ENCODE data around the gene RAD51B.

RAD51B gene

DNA sequence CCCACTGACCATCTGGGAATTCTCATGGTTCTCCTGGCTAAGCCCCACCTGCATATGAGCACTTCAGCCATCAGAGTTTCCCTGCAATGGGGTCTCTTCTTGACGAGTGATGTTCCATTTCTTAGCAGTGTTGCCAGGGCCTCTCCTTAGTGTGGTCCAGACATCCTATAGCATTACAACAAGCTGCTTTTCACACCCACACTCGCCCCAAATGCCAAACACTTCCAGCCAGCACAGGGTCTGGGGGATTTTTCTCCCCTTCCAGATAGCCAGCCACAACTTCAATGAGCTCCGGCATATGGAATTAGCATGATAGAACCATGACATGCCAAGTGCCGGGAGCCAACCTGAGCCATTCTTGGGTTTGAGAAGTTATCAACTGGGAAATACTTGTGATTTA, 705.9 kb downstream of the RAD51B start:
- no peak for DNase-seq

DNA sequence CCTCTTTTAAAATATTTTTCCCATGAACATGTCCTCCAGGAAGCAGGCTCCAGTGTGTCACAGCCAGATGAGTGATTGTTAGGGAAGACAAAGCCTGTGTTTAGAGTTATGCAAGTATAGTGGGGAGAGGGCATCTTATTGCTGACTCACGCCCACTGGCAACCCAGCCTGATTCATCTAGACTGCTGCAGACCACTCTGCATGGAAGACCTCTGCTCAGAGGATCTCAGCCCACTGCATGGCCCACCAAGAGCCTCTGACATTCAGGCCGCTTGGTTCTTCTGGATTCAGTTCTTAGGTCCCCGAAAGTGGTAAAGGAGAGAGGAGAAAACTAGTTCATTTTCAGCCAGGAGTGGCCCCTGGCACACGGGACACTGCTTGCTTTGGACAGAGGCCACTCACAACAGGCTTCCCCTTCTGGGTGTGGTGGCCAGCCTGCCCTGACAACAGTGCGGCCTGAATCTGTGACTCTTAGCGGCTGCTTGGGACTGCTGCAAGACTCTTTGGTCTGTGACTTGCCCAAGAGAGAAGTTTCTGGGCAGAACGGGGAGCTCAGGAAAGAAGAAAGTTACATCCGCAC, 707.0 kb downstream of the RAD51B start:
- no peak for DNase-seq

DNA sequence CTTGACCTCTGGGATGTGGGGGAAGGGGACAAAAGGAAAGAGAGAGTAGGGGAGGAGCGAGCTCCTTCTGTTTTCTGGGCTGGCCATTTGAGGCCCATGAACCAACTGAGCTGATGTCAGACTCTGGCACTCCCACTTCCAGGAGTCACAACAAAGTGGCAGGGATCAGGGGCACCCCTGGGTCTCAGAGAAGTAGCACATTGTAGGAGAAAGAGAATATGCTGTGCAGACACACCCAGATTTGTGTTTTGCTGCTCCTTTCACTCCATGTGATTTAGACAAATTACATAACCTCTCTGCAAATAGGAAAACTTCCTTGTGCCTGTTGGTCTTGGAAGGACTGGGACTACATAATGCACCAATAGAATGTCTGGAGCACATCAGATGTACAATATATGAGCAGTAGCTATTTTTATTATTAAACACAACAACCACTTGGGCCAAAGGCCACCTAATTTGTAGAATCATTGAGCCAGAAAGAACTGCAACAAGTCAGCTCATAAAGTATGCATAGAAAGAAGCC, 707.8 kb downstream of the RAD51B start:
- no peak for DNase-seq

DNA sequence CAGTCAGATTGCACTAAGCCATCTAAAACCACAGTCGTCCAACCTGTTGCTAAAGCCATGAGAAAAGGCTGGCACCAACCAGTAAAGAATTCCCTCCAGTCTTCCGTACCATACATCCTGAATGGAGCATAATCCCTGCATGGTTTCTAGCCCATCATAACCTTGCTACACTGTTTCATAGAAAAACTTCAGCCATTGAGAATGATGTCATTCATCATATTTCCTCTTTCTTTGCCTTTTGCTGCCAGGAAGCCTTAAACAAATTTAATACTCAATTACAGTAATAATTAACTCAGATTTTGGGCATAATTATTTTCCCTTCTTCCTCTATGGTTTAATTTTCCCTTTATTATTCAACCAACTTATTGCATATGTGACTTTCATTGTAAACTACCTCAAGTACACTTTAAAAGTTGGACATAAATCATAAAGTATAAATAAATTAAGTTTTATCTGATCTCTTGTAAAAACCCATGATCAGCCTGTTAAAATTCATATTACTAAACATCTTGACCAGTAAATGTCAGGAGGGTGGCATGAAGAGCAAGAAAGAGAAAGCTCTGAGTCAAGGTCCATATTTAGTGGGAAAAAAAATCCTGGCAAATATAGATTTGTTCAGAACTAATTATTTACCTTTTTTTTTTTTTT, 708.6 kb downstream of the RAD51B start:
- no peak for DNase-seq

DNA sequence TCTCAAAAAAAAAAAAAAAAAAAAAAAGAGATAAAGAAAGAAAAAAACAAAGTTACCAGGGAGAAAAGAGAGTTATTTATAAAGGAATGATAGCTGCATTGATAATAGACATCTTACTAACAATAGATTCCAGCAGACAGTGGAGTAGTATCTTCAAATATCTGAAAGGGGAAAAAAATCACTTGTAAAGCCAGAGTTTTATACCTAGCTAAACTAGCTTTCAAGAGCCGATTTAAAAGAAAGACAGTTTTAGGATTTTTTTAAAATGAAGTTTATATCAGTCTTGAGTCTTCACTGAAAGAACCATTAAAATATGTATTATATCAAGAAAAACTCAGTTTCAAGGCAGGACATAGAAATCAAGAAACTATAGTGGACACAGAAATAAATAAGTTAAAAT, 710.9 kb downstream of the RAD51B start:
- no peak for DNase-seq

DNA sequence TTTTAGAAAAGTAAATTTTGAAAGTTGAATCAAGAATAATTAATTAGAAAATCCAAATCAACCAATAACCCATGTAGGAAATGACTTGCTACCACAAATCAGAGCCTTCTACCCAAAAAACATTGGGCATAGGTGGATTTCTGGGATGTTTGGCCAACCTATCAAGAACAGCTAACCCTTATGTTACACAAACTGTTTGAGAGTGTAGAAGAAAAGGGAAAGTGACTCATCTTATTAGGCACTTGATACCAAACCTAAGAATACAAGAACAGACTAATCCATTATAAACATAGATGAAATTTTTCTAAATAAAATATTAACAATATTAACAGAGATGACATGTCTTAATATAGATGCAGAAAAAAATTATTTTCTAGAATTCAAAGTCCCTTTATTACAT, 712.9 kb downstream of the RAD51B start:
- no peak for DNase-seq

DNA sequence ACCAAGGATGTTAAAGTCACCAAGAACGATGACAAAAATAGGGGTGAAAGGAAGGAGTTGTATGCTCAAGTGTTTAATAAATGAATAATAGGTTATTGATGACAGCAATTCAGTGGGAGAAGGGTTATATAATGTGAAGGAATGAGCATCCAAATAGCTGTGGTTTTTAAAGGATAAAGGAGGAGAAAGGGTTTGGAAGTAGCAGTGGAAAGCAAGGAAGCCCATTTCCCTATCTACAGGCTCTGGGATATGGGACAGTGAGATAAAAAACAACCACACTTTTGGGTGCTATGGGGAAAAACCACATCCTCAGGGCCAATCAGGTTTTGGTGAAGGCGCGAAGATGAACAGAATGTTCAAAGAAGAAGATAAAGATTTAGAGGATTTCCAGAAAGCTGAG, 714.7 kb downstream of the RAD51B start:
- DNase-seq = no peak

DNA sequence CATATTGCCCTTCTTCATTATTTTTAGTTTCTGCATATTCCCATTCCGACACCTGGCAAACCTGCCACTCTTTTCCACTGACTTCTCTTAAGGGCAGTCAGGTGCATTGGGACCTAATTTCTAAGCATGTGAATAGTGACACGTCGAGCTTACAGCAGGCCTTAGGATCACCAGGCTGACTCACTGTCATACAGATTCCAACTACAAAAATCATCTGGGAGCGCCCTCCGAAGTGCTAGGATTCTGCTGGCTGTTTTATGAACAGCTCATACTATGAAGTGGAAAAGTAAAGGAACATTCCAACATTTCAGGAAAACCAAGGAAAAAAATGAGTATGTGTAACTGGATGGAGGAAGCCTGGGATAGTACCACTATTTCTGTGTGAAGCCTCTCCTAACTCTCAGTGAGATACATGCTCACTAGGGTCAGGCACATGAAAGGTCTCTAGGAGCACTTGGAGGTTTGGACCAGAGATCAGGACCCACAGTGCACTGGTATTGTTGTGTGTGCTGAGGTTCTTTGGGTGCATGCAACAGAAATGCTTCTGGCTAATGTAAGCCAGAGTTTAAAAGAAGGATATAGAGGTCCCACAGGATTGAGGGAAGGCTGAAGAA, 715.9 kb downstream of the RAD51B start:
- no peak for DNase-seq

DNA sequence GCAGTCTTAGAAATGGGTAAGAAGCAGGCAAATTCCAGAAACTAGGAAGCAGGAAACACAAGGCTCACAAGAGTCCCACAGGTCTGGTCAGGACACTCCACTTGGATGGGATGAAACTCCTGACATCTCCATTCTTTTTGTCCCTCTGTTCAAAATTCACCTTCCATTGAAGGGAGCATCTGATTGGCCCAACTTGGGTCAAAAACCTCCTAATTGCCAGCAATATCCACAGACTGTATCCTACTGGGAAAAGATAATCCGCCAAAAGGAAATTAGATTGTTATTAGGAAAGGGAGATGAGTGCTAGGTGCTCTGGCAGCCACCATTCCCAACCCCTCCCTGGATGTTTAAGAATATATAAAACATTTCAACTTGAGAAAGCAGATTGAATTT, 716.4 kb downstream of the RAD51B start:
- DNase-seq = no peak

DNA sequence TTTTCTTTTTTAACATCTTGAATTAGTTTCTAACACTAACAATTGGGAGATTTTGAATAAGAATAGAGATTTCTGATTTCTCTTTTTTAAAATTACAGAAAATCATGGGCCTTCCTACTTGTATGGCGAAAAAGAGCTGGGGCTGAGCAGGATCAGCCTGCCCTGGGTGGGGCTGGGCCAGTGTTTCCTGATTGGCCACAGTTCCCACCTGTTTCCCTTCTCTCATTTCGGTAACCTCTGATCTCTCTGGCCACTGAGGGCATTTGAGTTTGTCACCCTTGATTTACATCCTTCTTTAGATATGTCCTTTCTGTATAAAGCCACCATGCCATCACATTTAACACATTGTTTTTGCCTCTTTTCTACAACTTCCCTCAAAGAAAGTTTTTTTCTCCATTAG, 719.1 kb downstream of the RAD51B start:
- DNase-seq = no peak

DNA sequence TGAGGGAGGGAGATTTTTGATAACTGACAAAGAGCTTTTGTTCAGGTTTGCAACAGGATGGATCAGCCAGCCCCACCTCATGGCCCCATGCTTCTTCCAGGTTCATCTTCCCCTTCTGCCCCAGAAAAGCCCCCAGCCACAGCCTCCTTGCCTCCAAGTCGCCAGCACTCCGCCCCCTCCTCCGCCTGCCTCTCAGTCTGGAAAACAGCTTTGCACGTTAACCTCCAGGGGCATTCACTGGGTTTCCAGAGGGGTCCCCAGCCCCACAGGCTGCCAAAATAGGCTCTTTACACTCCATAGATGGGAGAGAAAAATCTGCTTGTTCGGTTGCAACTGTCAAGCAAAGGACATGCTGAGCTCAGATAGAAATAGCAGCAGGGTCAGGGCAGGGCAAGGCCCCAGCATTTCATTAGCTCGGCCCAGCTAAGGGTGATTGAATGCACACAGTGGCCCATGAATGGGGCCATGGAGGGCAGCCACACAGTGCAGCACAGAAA, 719.7 kb downstream of the RAD51B start:
- DNase-seq = no peak

DNA sequence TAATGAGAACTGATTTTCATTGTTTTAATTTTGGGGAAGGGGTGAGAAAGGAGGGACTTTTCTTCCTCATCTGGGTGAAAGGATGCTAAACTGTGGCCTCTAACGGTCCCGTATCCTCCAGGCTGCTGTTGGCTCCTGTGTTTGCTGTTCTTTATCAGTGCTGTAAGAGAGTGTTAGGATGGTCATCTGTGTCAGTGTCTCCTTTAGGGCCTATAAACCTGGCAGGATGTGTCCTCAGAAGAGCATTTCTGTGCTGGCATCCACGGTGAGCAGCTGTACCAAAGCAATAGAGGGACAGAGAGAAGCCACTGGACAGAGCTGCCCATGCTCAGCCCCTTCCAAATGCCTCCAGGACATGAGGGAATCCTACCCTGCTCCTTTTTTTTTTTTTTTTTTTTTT, 720.2 kb downstream of the RAD51B start:
- no peak for DNase-seq

DNA sequence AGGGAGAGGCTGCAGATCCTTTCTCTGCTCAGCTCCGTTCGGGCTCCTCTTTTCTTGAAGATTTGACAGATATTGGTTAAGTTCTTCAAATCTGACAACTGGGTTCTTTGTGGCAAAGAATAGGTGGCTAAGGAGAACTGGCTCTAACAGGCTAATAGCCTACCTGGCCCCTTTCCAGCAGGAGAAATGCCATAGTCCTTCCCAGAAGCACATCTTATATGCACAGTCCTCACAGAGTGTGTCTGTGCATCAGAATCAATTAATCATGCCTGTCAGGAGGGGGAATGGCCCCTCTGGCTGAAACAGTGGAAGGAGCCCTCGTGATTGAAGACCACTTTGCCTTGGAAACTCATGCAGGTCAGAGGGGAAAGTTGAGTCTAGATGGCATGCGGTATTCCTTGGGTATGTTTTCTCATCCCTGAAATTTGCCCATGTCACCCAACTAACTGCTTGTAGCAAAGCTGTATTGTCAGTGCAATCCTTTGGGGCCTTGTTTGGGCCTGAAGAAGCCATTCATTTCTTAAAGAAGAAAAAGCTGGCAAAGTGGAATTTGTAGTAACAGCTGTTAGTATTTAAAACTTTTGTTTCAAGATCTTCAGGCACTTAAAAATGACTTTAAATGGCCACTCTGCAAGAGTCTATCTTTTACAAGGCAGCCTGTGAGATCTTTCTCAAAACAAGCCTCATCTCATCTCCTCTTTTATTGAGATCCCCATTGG, 721.8 kb downstream of the RAD51B start:
- DNase-seq = no peak

DNA sequence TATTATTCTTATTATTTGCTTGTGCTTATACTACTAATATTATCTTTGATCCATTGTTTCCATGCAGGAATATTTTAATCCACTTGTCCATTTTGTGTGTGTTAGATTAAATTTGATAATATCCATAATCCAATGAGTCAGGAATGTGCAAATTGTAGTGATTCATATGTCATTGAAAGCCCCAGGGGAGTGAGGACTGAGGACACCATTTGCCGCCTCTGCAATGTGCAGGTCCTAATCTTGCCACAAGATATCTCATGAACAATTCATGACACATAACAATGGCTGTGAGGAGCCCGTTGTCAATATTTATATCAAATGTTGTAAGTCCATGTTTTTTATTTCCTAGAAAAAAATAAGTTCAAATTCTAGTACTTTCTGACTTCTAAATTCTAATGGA, 722.8 kb downstream of the RAD51B start:
- DNase-seq = no peak

DNA sequence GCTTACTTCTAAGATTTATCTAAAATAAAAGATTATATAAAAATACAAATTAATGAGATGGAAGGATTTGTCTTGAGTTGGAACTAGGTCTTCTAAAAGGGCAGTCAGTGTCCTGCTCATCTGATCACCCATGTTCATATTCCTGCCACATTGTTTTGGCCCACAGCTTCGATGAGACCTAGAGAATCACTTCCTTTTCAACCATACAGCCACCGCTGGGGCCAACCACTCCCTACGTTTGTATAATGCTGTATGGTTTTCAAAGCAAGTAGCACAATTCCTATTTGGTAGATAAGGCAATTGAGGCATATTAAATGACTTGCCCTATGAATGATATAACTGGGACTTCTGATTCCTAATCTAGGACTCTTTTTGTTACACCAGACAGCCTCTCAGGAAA, 723.9 kb downstream of the RAD51B start:
- no peak for DNase-seq

DNA sequence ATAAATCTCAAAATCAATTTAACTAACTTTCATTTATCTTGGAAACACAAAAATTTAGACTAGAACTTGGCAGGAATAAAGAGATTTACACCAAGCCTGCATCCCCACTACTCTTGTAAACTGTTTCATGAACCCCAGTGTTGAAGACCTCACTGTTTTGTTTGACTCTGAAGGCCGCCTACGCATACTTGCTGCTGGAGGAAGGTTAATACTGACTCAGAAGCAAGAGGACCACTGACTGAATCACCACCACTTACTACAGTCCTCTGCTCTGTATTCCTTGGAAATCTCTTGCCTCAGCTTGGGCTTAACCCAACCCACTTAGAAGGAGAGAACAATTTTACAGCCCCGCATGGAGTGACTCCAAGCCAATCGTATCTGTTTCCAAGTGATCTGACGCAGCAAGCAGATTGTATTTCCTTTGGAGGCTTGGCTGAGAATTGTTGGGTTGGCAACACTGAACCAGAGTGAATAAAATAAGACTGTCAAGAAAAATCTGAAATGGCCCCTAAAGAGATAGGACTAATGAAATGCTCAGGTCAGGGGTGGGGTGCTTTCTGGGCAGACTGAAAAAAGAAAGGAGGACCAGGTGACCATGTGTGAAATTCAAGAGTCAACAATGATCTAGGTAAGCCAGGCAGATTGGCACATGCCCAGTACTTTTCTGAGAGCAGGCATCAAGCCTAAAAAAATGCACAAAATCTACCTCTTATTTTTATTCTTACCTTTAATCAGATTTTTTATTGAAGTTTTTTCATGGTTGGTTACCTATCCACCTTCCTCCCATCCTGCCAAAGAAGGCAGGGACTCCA, 724.7 kb downstream of the RAD51B start:
- DNase-seq = no peak

DNA sequence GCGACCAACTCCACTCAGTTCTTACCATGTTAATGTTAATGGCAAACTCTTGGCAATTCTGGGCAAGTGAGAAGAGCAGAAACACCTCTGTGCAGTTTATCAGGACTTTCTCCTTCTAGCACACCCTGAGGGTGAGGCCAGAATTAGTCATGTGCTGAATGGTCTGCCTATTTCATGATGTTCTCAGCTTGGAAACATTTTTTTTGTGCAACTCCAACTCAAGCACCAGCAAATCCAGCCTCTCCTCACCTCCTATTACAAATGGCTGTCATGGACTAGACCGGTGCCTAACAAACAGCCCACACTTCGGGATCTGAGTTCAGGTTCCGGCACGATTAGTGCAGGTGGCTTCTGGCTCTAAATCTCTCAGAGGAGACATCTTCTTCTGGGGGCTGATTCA, 727.3 kb downstream of the RAD51B start:
- DNase-seq = no peak

DNA sequence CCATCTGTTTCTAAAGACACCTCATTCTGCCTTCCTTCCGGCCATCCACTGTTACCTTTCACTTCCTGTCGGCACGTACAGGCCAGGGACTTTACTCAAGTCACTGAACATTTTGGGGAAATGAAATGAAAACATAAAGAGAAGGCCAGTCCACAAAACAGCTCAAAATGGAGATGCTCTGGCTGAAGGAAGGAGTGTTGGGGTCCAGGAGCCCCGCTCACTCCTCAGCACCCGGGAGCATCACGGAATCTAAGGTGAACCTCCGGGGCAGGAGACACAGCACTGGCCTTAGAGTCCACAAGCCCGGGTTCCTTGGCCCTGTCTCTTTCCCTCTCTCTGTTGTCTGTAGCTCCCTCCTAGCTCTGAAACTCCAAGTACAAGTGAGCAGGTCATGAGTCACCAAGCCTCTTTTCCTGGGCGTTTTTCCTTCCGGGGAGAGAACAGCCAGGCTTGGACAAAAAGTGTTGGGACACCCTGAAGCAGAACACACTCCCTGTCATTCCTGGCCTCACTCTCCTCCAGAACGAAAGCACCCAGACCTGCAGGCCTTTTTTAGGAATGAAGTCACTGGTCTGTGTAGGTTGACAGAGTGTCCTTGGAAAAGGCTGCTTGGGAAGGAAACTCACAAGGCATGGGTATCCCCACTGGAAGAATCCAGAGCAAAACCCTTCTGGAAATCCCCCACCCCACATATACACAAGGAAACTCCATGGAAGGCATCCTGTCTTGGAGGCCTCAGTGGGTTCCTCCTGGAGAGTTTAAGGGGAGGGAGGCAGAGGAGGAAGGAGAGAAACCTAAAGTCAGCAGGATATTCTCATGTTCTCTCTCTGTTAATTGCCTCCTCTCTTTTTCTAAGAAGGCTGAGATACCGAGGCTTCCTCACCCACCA, 728.0 kb downstream of the RAD51B start:
- DNase-seq = no peak

DNA sequence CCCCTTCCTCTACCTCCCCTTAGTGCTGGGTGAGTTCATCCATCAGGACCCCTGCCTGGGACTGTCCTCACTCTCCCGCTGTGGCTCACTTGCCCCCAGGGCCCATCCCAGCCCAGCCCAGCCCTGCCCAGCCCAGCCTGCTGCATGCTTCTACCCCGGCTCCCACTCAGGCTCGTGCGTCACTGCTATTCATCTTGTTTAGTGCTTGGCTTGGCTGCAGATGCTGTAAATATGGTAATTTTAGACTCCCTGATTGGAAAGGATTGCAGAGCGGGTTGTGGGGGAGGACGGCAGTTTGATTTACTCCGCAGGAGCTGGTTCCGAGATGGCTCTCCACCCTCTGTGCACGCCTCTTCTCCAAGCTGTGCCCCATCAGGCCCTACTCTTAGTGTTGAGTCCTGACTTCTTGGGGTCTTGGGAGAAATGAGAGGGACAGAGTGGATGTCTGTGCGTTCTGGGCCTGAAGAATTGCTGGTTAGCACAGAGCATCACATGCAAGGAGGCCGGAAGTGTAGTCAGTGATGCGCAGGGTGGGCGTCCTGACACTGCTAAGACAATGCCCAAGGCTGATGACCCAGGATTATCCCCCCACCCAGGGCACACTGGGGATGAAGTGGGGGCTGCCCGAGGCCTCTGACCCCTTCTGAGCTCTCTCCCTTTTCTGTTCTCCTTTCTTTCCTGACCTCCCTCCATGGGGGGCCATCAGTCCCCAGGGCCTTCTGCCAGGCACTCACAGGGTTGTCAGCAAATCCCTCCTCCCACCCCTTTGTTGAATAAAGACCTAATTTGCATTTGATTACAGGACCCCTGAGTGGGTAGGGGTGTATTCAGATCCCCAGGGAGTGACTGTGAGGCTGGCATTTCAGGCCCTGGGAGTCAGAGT, 728.9 kb downstream of the RAD51B start:
- DNase-seq = no peak

DNA sequence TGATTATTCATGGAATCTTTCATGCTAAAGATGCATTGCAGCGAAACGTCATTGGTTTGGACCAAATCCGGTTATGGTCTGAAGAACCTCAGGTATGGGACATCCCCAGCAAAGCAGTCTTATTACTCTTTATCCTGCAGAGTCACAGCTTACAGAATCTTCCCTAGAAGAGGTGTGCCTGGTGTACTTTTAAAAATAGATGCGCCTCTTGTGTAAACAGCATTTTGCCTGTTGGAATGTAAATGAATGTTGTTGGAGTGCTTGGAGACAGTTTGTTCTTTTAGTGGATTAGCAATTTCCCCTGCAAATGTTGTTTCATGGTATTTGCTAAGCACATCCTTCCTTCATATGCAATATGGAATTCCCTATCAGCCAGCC, 730.7 kb downstream of the RAD51B start:
- no peak for DNase-seq

Data from GDM1 (cell line).